D341Med (cell line): ENCODE data around the gene SPATA18.
"Not testable (repeated sequence)": the region's sequence is repeated elsewhere in the genome, so short reads cannot be mapped to it uniquely, and the experiment has no call there.

ENCODE experiments used
- DNase-seq: peaks from one replicate; pipeline ENCODE4 v3.0.0; 2012; ENCODE audit warnings: low spot score

The SPATA18 gene

GRCh38 chr4:52052475-52052780, 1.3 kb downstream of the SPATA18 start:
- DNase-seq: no peak

- no peak for DNase-seq
Observed at GRCh38 chr4:52054254-52054653, 3.1 kb downstream of the SPATA18 start.

DNA sequence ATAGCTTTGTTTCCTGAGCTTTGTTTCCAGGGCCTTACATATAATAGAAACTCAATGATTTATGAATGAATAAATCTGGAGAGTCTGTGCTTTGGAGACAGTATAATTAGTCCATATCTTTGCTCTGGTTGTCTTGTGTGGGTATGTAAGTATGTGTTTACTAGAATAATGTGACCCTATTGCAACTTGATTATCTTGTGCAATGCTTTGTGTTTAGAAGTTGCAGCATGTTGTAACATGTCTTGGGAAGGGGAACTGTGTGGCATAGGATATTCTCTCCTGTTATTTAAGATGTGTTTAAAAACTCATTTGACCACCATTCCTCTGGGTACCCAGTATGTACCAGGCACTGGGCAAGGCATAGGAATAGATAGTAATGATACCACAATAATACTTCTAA, 6.1 kb downstream of the SPATA18 start:
- DNase-seq: no peak

DNA sequence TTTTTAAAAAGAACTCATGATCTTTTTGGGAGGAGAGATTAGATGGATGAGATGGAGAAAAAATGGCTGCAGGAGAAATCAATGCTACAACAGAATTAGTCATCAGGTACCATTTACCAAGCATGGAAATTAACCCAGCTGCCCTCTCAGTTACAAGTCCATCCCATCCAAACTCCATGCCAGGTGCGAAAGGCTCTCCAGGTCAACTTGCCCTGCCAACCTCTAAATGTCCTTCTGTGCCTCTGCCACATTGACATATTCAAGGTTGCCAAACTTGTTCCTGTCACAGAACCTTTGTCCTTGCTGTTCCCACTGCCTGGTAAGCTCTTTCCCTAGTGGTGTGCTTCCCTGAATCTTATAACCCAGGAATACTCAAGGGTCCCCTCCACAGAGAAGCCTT, 7.2 kb downstream of the SPATA18 start:
- no peak for DNase-seq

DNA sequence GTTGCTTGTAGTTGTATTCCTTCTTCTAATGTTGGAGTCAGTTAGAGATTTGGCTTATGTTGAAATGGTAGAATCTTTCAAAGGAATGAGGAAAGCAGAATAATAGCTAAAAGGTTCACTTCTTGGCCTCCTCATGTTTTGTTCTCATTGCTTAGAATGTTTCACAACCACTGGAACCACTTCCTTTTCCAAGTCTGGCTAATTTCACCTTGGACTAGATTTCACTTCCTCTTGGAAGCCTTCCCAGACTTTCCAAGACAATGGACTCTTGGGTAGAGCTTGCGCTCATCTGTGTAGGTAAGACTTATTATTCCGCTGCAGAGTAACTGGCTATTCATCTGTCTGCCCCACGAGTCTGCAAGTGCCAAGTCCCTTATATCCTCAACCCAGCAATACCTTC, 8.3 kb downstream of the SPATA18 start:
- DNase-seq: no peak

DNA sequence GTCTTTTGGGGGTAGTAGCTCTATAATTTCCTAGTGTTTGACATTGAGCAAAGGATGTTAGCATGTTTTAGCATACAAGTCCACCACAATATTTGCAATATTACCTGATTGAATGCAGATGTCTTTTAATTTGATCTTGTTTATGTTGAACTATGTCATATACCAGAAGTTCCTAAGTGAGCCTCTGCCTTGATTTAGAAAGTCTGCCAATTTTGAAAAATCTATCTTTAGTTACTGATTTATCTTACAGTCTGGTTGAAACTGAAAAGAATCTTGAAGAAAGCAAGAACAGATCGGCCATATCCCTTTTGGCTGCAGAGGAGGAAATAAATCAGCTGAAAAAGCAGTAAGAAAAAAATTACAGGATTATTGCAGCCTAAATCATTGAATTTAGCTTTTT, 18.5 kb downstream of the SPATA18 start:
- no peak for DNase-seq

- DNase-seq: no peak
Observed at GRCh38 chr4:52071791-52072546, 20.9 kb downstream of the SPATA18 start.

- DNase-seq: no peak
Observed at GRCh38 chr4:52076731-52077130, 25.6 kb downstream of the SPATA18 start.

DNA sequence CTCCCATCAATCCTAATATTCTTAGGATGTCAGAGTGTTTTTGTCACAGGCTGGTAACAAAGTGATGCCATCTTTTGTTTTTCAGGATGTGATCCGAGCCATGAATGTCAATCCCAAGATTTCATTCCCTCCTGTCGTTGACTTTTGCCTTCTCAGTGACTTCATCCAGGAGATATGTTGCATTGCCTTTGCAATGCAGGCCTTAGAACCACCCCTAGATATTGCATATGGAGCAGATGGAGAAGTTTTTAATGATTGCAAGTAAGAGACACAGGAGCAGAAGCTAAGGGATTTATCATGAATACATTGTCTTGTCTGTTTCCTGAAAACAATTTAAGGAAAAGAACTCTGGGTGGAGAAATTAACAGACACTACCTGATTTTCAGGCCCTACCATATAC, 28.6 kb downstream of the SPATA18 start:
- DNase-seq: no peak

DNA sequence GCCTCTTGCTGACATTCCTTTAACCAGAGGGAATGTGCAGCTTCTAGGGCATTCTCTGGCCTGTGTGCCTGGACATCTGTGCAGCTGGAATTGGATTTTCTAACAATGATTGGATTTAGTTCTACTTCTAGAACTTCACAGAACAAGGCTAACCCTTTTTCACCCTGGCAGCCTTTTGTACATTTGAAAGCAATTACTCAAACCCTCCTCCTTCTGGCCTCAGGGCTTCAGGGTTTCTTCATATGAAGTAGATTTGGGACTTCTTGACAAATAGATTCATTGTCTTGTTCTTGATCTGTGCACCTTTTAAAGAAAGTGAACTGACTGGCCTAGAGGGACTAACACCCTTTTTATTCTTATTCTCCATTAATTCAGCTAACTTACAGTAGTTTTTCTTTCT, 30.1 kb downstream of the SPATA18 start:
- no peak for DNase-seq

GRCh38 chr4:52086425-52086824, 35.3 kb downstream of the SPATA18 start:
- DNase-seq: not testable (repeated sequence)

GRCh38 chr4:52091801-52092200, 40.7 kb downstream of the SPATA18 start:
- DNase-seq: no peak

DNA sequence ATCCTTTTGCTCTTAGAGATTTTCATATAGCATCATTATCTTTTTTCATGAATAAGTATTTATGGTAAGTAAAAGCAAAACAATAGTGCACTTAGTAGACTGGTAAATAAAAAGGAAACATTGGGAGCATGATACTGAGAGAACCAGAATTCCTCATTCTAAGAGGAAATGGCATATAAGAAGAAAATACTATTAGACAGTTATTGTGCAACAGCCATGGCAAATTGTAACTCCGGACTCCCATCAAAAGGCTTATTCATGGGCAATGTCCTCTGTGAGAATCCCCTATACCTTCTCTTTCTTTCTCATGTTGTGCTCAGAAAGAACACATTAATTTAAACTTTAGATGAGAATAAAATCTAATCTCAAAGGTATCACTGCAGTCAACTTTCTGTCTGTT, 42.4 kb downstream of the SPATA18 start:
- no peak for DNase-seq

DNA sequence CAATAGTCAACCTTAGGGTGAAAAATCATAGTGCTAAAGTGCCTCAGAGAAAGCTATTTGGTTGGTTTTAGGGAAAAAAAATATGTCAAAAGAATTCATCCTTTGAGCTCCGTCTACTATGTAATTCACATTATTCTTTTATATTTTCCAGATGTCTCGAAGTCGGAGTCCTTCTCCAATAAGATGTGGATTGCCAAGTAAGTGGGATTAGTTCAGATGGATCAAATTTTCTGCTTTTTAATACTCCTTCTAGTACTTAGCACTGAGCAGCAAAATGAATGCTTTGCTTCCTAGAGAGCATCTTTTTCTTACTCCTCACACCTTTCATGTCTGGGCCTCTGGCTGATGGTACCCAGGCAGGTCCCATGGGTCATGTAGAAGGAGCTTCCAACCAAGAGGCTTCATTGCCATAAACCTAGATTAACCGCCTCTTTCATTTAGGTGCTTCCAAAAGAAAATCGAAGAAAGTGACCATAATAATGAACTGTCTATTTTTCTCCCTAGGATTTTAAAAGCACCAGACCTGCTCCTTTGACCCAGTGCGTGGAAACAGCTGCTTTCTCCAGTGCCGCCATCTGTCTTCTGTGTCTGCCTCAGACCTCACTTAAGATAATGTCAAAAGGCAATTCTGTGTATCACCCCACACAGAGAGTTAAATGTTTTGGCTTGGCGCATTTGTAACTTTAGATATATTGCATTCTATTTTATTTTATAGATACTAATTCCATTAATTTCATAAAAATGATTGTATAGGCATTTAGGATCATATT, 43.5 kb downstream of the SPATA18 start:
- DNase-seq: no peak

- DNase-seq: no peak
Observed at GRCh38 chr4:52095374-52095773, 44.3 kb downstream of the SPATA18 start.

- no peak for DNase-seq
Observed at GRCh38 chr4:52096048-52096447, 44.9 kb downstream of the SPATA18 start.

GRCh38 chr4:52098618-52099017, 47.5 kb downstream of the SPATA18 start:
- DNase-seq: no peak

DNA sequence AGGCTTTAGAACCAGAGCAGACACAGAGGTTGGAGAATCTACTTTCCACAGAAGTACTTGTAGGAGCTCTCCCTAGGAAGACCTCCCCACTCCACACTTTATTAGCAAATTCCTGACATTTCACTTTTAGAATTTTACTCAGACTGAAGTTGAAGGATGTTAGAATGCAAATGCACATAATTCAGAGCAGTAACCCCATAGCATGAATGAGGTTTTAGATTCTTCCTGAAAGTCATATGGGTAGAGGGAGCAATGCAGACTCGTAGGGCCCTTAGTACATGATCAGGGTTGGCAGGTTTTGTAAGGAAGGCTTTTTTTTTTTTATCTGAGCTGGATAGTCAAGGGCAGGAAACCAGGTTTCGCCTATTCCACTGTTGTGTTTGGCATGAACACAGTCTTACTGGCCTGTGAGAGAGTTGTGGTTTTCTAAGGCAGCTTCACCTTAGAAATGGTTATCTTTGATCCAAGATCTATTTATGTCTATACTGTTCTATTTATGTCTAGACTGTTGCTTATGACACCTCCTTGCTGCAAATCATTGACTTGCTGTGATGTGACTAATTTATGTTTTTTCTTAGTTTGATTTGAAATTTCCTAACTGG, 48.9 kb downstream of the SPATA18 start:
- no peak for DNase-seq

DNA sequence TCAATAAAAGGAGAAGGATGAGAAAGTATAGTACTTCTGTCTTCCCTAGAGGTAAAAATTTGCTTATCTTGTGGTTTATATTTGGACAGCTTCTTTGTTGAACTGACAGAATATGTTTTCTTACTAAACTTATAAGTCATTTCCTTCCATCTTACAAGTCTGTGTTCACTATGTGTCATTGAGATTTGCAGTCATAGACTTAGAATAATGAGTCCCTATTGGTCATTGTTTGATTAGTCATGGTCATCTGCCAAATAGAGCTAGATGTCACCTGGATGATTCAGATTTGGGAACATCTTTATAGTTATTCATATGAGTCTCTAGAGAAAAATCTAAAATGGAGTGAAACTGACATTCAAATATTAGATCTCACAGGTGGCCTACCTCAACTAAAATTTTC, 51.5 kb downstream of the SPATA18 start:
- no peak for DNase-seq

GRCh38 chr4:52103319-52103718, 52.2 kb downstream of the SPATA18 start:
- DNase-seq: no peak

DNA sequence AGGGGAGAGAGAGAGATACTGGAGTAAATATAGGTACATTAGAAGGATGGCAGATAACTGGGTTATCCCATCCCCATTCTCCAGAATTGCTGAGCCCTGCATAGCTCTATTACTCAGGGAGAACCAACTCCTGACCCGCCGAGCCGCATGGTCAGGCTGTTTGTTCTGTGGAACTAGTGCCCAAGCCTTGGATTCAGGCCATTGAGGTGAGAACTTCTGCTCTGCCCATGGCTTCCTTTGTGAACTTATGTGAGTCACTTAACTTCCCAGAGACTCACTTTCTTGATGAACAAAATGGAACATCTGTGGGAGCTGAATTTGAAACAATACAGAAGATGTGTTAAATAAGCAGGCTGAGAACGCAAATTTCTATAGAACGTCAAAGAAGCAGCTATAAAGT, 54.2 kb downstream of the SPATA18 start:
- no peak for DNase-seq

- DNase-seq: no peak
Observed at GRCh38 chr4:52106191-52106590, 55.1 kb downstream of the SPATA18 start.

- no peak for DNase-seq
Observed at GRCh38 chr4:52106660-52107059, 55.6 kb downstream of the SPATA18 start.
